Stimulated activated CD4-positive, alpha-beta T cell treated with anti-CD3 and anti-CD28 coated beads, Interleukin-1b, Interleukin-23, amount 100 ng/mL, for 24 hours (primary cell): ENCODE measurements around the gene TYSND1.
"Not testable (repeated sequence)": the region's sequence is repeated elsewhere in the genome, so short reads cannot be mapped to it uniquely, and the experiment has no call there.

Experiments
- DNase-seq, 4 experiments: peaks; one replicate each; pipeline ENCODE4 v3.0.0-alpha.2; 2020; ENCODE audit warnings: low read depth in 4 of 4, low spot score in 1 of 4

The TYSND1 gene

GRCh38 chr10:70112071-70112470 is 34.4 kb downstream of the TYSND1 start:
- no peak for DNase-seq

- no peak for DNase-seq
These were observed 35.0 kb downstream of the TYSND1 start for GRCh38 chr10:70111496-70111895.

GRCh38 chr10:70109064-70109729 is 37.3 kb downstream of the TYSND1 start:
- DNase-seq, result no peak

GRCh38 chr10:70106958-70107791 is 39.3 kb downstream of the TYSND1 start:
- DNase-seq, result no peak

- no peak for DNase-seq
These were observed 44.8 kb downstream of the TYSND1 start for GRCh38 chr10:70101668-70102067.

- not testable (repeated sequence) for DNase-seq
These were observed 45.4 kb downstream of the TYSND1 start for GRCh38 chr10:70101068-70101562.

- DNase-seq, result no peak
These were observed 48.2 kb downstream of the TYSND1 start for GRCh38 chr10:70098271-70098670.

GRCh38 chr10:70097459-70097858 is 49.0 kb downstream of the TYSND1 start:
- no peak for DNase-seq

GRCh38 chr10:70096705-70097420 is 49.6 kb downstream of the TYSND1 start:
- no peak for DNase-seq

GRCh38 chr10:70096016-70096704 is 50.3 kb downstream of the TYSND1 start:
- no peak for DNase-seq

- no peak for DNase-seq
These were observed 52.2 kb downstream of the TYSND1 start for GRCh38 chr10:70094250-70094649.

GRCh38 chr10:70093335-70093944 is 53.1 kb downstream of the TYSND1 start:
- DNase-seq, result no peak

GRCh38 chr10:70092389-70092718 is 54.1 kb downstream of the TYSND1 start:
- DNase-seq, result no peak

- DNase-seq, result no peak
These were observed 55.5 kb downstream of the TYSND1 start for GRCh38 chr10:70090951-70091350.

GRCh38 chr10:70090013-70090412 is 56.5 kb downstream of the TYSND1 start:
- DNase-seq, result no peak

- no peak for DNase-seq
These were observed 58.2 kb downstream of the TYSND1 start for GRCh38 chr10:70088308-70088698.
